ENCODE data around the gene ADPRM.

ADPRM gene

GRCh38 chr17:10742431-10742830 lies 45.0 kb downstream of the ADPRM start:
- no peak for DNase-seq

- DNase-seq, result no peak
These were observed 46.1 kb downstream of the ADPRM start for GRCh38 chr17:10743316-10744009.

- DNase-seq, result no peak
These were observed 47.2 kb downstream of the ADPRM start for GRCh38 chr17:10744501-10745000.

GRCh38 chr17:10745231-10745630 lies 47.8 kb downstream of the ADPRM start:
- no peak for DNase-seq

GRCh38 chr17:10748531-10749181 lies 51.3 kb downstream of the ADPRM start:
- DNase-seq, result no peak

GRCh38 chr17:10750210-10750609 lies 52.8 kb downstream of the ADPRM start:
- no peak for DNase-seq

- no peak for DNase-seq
These were observed 54.2 kb downstream of the ADPRM start for GRCh38 chr17:10751563-10751962.

GRCh38 chr17:10752696-10753095 lies 55.3 kb downstream of the ADPRM start:
- no peak for DNase-seq

- DNase-seq, result no peak
These were observed 56.7 kb downstream of the ADPRM start for GRCh38 chr17:10754109-10754508.

- DNase-seq, result no peak
These were observed 57.6 kb downstream of the ADPRM start for GRCh38 chr17:10754861-10755591.

GRCh38 chr17:10755592-10756127 lies 58.3 kb downstream of the ADPRM start:
- DNase-seq, result no peak

GRCh38 chr17:10756185-10756584 lies 58.8 kb downstream of the ADPRM start:
- no peak for DNase-seq

- DNase-seq, result no peak
These were observed 59.2 kb downstream of the ADPRM start for GRCh38 chr17:10756619-10757018.

GRCh38 chr17:10757067-10757466 lies 59.7 kb downstream of the ADPRM start:
- no peak for DNase-seq

- DNase-seq, result no peak
These were observed 60.3 kb downstream of the ADPRM start for GRCh38 chr17:10757647-10758046.

- no peak for DNase-seq
These were observed 60.7 kb downstream of the ADPRM start for GRCh38 chr17:10758062-10758461.

All from activated gamma-delta T cell (primary cell).